Measurements from ENCODE around the gene MIF.
"Not testable (repeated sequence)": the region's sequence is repeated elsewhere in the genome, so short reads cannot be mapped to it uniquely, and the experiment has no call there.

The MIF gene

GRCh38 chr22:23904573-23905254 lies 10.5 kb downstream of the MIF start:
- no peak for DNase-seq

GRCh38 chr22:23906641-23907040 lies 12.5 kb downstream of the MIF start:
- DNase-seq = no peak

- DNase-seq = not testable (repeated sequence)
Measured at GRCh38 chr22:23907423-23907822, 13.2 kb downstream of the MIF start.

- DNase-seq = no peak
Measured at GRCh38 chr22:23908587-23909205, 14.5 kb downstream of the MIF start.

GRCh38 chr22:23909296-23909898 lies 15.2 kb downstream of the MIF start:
- peak; percentile 59 for DNase-seq

GRCh38 chr22:23910496-23911190 lies 16.5 kb downstream of the MIF start:
- DNase-seq = no peak

GRCh38 chr22:23911318-23911980 lies 17.3 kb downstream of the MIF start:
- DNase-seq = no peak

GRCh38 chr22:23912293-23912903 lies 18.2 kb downstream of the MIF start:
- DNase-seq = no peak

- DNase-seq = no peak
Measured at GRCh38 chr22:23913306-23913660, 19.1 kb downstream of the MIF start.

- DNase-seq = peak; percentile 98
Measured at GRCh38 chr22:23913661-23914353, 19.6 kb downstream of the MIF start.

GRCh38 chr22:23915290-23915689 lies 21.1 kb downstream of the MIF start:
- DNase-seq = no peak

GRCh38 chr22:23920267-23920611 lies 26.1 kb downstream of the MIF start:
- not testable (repeated sequence) for DNase-seq

GRCh38 chr22:23921586-23922201 lies 27.5 kb downstream of the MIF start:
- not testable (repeated sequence) for DNase-seq

- no peak for DNase-seq
Measured at GRCh38 chr22:23922921-23923320, 28.7 kb downstream of the MIF start.

- no peak for DNase-seq
Measured at GRCh38 chr22:23925020-23925606, 30.9 kb downstream of the MIF start.

GRCh38 chr22:23926561-23926960 lies 32.4 kb downstream of the MIF start:
- DNase-seq = no peak

- no peak for DNase-seq
Measured at GRCh38 chr22:23938328-23939016, 44.3 kb downstream of the MIF start.

GRCh38 chr22:23939017-23939357 lies 44.8 kb downstream of the MIF start:
- DNase-seq = no peak

GRCh38 chr22:23940166-23940565 lies 46.0 kb downstream of the MIF start:
- DNase-seq = not testable (repeated sequence)

Data from NCI-H1048 (cell line).